ENCODE data around the gene ASPSCR1. TPM values are rescaled to one million over a fixed set of nuclear protein-coding genes. Genes with fewer than 3 reads are reported as not detected.

ASPSCR1 gene
- total RNA-seq, 1 donor from 2014 or later, result 55.5 TPM

- TF ChIP-seq CTCF (IDR thresholded peaks at IDR 0.05; ENCODE audit: unreplicated experiment), result no peak
- Mint-ChIP-seq H3K36me3 (ENCODE audit: insufficient read depth) (no peaks in the 10 kb centered on the region), H3K27me3 (peaks cover 3% of the 10 kb centered on the region), H3K27ac (no peak overlapping the region), H3K4me1 (ENCODE audit: low read depth) (peaks cover 12% of the 10 kb centered on the region), H3K4me3 (ENCODE audit: low read depth) (no peak overlapping the region), H3K9me3 (ENCODE audit: low read depth) (no peaks in the 10 kb centered on the region)
- DNase-seq (ENCODE audit: low spot score, unreplicated experiment), result no peak
Measured at GRCh38 chr17:81930142-81931125, 47.0 kb upstream of the ASPSCR1 start.

GRCh38 chr17:81931189-81931556 lies 46.3 kb upstream of the ASPSCR1 start:
- no peak for DNase-seq (ENCODE audit: low spot score, unreplicated experiment)
- no peaks in the 10 kb centered on the region for H3K36me3 Mint-ChIP-seq (ENCODE audit: insufficient read depth)
- H3K4me3 Mint-ChIP-seq (ENCODE audit: low read depth), result no peak overlapping the region
- no peaks in the 10 kb centered on the region for H3K9me3 Mint-ChIP-seq (ENCODE audit: low read depth)
- H3K4me1 Mint-ChIP-seq (ENCODE audit: low read depth), result peaks cover 11% of the 10 kb centered on the region
- TF ChIP-seq CTCF (IDR thresholded peaks at IDR 0.05; ENCODE audit: unreplicated experiment), result no peak
- peaks cover 3% of the 10 kb centered on the region for H3K27me3 Mint-ChIP-seq
- no peak overlapping the region for H3K27ac Mint-ChIP-seq

GRCh38 chr17:81931557-81932332 lies 45.7 kb upstream of the ASPSCR1 start:
- peaks cover 9% of the 10 kb centered on the region for H3K4me1 Mint-ChIP-seq (ENCODE audit: low read depth)
- H3K27me3 Mint-ChIP-seq, result peaks cover 3% of the 10 kb centered on the region
- DNase-seq (ENCODE audit: low spot score, unreplicated experiment), result no peak
- no peak for TF ChIP-seq CTCF (IDR thresholded peaks at IDR 0.05; ENCODE audit: unreplicated experiment)
- H3K4me3 Mint-ChIP-seq (ENCODE audit: low read depth), result no peak overlapping the region
- no peaks in the 10 kb centered on the region for H3K36me3 Mint-ChIP-seq (ENCODE audit: insufficient read depth)
- H3K27ac Mint-ChIP-seq, result no peak overlapping the region
- H3K9me3 Mint-ChIP-seq (ENCODE audit: low read depth), result no peaks in the 10 kb centered on the region

- DNase-seq (ENCODE audit: low spot score, unreplicated experiment), result no peak
- Mint-ChIP-seq H3K27me3 (peaks cover 3% of the 10 kb centered on the region), H3K4me3 (ENCODE audit: low read depth) (no peak overlapping the region), H3K9me3 (ENCODE audit: low read depth) (no peaks in the 10 kb centered on the region), H3K27ac (no peak overlapping the region), H3K36me3 (ENCODE audit: insufficient read depth) (no peaks in the 10 kb centered on the region), H3K4me1 (ENCODE audit: low read depth) (peaks cover 9% of the 10 kb centered on the region)
- TF ChIP-seq CTCF (IDR thresholded peaks at IDR 0.05; ENCODE audit: unreplicated experiment), result no peak
Measured at GRCh38 chr17:81932333-81932983, 45.0 kb upstream of the ASPSCR1 start.

GRCh38 chr17:81933178-81933699 lies 44.2 kb upstream of the ASPSCR1 start:
- no peak overlapping the region for H3K27ac Mint-ChIP-seq
- no peaks in the 10 kb centered on the region for H3K9me3 Mint-ChIP-seq (ENCODE audit: low read depth)
- peaks cover 6% of the 10 kb centered on the region for H3K27me3 Mint-ChIP-seq

More at GRCh38 chr17:81933178-81933699, 44.2 kb upstream of the ASPSCR1 start:
- Mint-ChIP-seq H3K36me3 (ENCODE audit: insufficient read depth) (no peaks in the 10 kb centered on the region), H3K4me1 (ENCODE audit: low read depth) (peaks cover 9% of the 10 kb centered on the region), H3K4me3 (ENCODE audit: low read depth) (no peak overlapping the region)
- TF ChIP-seq CTCF (IDR thresholded peaks at IDR 0.05; ENCODE audit: unreplicated experiment), result no peak
- DNase-seq (ENCODE audit: low spot score, unreplicated experiment), result no peak

Data from progenitor cell of endocrine pancreas (in vitro differentiated cells).